A549 (cell line): ENCODE data around the gene PECR.
"Not testable (repeated sequence)": the region's sequence is repeated elsewhere in the genome, so short reads cannot be mapped to it uniquely, and the experiment has no call there.

Source experiments
- CTCF ChIP-seq: fragments of >200 bp; sonication (Bioruptor Twin); formaldehyde crosslinking; IDR thresholded peaks from 3 replicates; pipeline ENCODE4 v1.5.1; 2016
- ELK1 ChIP-seq: fragments of 150-350 bp; IDR thresholded peaks from 2 replicates; pipeline ENCODE4 v1.6.1; 2014; ENCODE audit warnings: low read depth, mild to moderate bottlenecking, low read length
- MAX ChIP-seq: IDR thresholded peaks from 2 replicates; pipeline ENCODE4 v1.6.1; 2012
- MYC ChIP-seq: IDR thresholded peaks from 2 replicates; pipeline ENCODE4 v1.6.1; 2012; ENCODE audit warnings: mild to moderate bottlenecking, inconsistent platforms, low read length, improper control_type of control experiment, borderline replicate concordance
- REST ChIP-seq: fragments of 200-600 bp; sonication (generic); IDR thresholded peaks from 2 replicates; pipeline ENCODE4 v1.6.1; 2016; ENCODE audit warnings: antibody characterized with exemption, mild to moderate bottlenecking, moderate library complexity
- TP53 ChIP-seq: fragments of 250-450 bp; sonication (Bioruptor Pico); IDR thresholded peaks from 2 replicates; pipeline ENCODE4 v1.5.0; 2021; ENCODE audit warnings: mild to moderate bottlenecking, moderate library complexity

- not testable (repeated sequence) for TF ChIP-seq TP53, MYC, REST, ELK1, CTCF, MAX
Observed at GRCh38 chr2:215988556-215989207, 92.9 kb downstream of the PECR start.
